AG04450 (cell line): Measurements from ENCODE around the gene ABHD12B. TPM values are rescaled to one million over a fixed set of nuclear protein-coding genes. Genes with fewer than 3 reads are reported as not detected.
"Not testable (repeated sequence)": the region's sequence is repeated elsewhere in the genome, so short reads cannot be mapped to it uniquely, and the experiment has no call there.

Source experiments
- CTCF ChIA-PET: fragments of 300-600, 350-600 bp; formaldehyde crosslinking; extraction: SDS; loops from one replicate; lab custom pipeline; 2022; ENCODE audit warnings: antibody characterized with exemption, inconsistent platforms; lab: Charles Lee
- POLR2A ChIA-PET: fragments of 350-600 bp; formaldehyde crosslinking; extraction: SDS; loops from one replicate; lab custom pipeline; 2021; ENCODE audit warnings: antibody characterized with exemption, inconsistent platforms; lab: Yijun Ruan, JAX
- DNase-seq: peaks from one replicate; pipeline ENCODE4 v3.0.0-alpha.2; 2011; ENCODE audit warnings: low read depth, low spot score
- H3K27ac ChIP-seq: one replicate; pipeline ENCODE4 v1.5.1; 2012; ENCODE audit warnings: low read depth, low read length, control low read depth
- H3K27me3 ChIP-seq: one replicate; pipeline ENCODE4 v1.6.0; 2012; ENCODE audit warnings: low read length; ENCODE audit not compliant: control insufficient read depth, insufficient read depth
- H3K4me3 ChIP-seq: 2 replicates; pipeline ENCODE4 v1.5.1; 2011; ENCODE audit warnings: mild to moderate bottlenecking, low read depth, low read length, control low read depth
- H3K9me3 ChIP-seq: 2 replicates; pipeline ENCODE4 v1.5.1; 2012; ENCODE audit warnings: low read length; ENCODE audit not compliant: control insufficient read depth, insufficient read depth
- CTCF ChIP-seq: IDR thresholded peaks from 2 replicates; pipeline ENCODE4 v1.5.1; 2011; ENCODE audit warnings: low read depth, low read length, control low read depth, inconsistent platforms
- polyA plus RNA-seq: library from polyadenylated mRNA; depleted of rRNA; stranded (reverse); fragments of >200 nt; gene quantifications from 2 replicates; pipeline ENCODE4 v1.2.3, GENCODE V29; 2011

The ABHD12B gene
- polyA plus RNA-seq, 1 experiment = 0.32 TPM

DNA sequence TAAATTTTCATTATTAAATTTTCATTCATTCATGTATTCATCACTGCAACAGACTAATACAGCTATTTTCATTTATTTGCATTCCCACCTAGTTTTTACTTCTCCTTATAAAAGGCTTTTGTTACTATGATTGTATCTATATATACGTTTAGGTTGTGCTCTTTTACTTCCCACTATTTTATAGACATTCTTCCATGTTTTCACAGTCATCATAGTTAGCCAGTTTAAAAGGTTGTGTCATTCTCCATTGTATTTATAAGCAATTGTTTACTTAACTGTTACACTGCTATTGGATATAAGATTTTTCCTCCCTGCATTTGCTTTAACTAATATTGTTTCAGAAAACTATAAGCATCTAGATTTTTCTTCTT is 12.0 kb downstream of the ABHD12B start:
- no peaks in the 10 kb centered on the region for H3K27me3 ChIP-seq
- H3K27ac ChIP-seq = no peak overlapping the region
- no peaks in the 10 kb centered on the region for H3K9me3 ChIP-seq
- ChIA-PET CTCF (interaction anchor here (1.2 kb wide), 1 partner anchor 23 kb away, joined by 4 read pairs; no protein-coding TSS in a partner anchor), POLR2A (no interaction called here)
- H3K4me3 ChIP-seq = no peak overlapping the region
- no peak for TF ChIP-seq CTCF
- no peak for DNase-seq

DNA sequence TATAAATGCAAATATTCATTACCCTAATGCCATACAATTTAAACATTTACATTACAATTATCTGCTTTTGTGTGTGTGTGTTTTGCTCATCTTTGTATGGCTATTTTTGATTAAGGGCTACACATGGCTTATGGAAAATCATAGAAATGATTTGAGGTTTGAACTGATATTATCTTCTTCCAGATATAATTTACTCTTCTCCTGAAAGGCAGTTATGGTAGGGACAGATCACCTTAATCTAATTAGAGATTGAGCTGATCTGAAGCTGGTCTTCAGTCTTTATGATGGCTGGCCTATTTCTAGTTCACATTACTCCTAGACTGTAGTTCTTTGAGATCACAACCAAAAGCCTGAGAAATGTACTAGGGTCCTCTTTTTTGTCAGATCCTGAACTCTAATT is 15.6 kb downstream of the ABHD12B start:
- Histone ChIP-seq H3K27me3 (no peaks in the 10 kb centered on the region), H3K9me3 (no peaks in the 10 kb centered on the region), H3K27ac (no peak overlapping the region), H3K4me3 (no peak overlapping the region)
- POLR2A ChIA-PET = no interaction called here
- no peak for TF ChIP-seq CTCF
- DNase-seq = no peak
- CTCF ChIA-PET = interaction anchor here (0.6 to 2.0 kb wide), 2 partner anchors 27 to 747 kb away, joined by 3 to 8 read pairs; no protein-coding TSS in a partner anchor

DNA sequence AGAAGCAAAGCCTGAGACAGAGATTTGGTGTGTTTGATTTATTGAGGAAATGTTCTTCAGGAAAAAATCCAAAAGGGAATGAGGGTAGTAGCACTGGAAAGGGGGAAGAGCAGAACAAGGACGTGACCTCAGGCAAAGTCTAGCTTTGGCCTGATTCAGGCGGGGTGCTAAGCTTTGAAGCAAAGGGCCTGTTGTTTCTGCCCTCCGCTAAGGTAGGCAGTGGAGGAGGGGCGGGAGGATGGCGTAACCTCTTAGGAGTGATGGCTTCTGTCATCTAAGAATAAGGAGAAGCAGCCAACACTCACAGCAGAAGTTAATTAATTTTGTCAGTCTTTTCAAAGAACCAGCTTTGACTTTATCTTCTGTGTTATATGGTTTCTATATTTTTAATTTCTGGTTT is 20.4 kb downstream of the ABHD12B start:
- ChIA-PET POLR2A (no interaction called here), CTCF (no interaction called here)
- Histone ChIP-seq H3K9me3 (no peaks in the 10 kb centered on the region), H3K27me3 (no peaks in the 10 kb centered on the region), H3K4me3 (no peak overlapping the region), H3K27ac (no peak overlapping the region)
- no peak for TF ChIP-seq CTCF
- DNase-seq = no peak

DNA sequence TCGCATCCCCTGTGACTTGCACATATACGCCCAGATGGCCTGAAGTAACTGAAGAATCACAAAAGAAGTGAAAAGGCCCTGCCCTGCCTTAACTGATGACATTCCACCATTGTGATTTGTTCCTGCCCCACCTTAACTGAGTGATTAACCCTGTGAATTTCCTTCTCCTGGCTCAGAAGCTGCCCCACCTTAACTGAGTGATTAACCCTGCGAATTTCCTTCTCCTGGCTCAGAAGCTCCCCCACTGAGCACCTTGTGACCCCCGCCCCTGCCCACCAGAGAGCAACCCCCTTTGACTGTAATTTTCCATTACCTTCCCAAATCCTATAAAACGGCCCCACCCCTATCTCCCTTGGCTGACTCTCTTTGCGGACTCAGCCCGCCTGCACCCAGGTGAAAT is 24.6 kb downstream of the ABHD12B start:
- H3K27me3 ChIP-seq, H3K27ac ChIP-seq, POLR2A ChIA-PET, H3K4me3 ChIP-seq, H3K9me3 ChIP-seq, DNase-seq: not testable (repeated sequence)
- CTCF ChIA-PET = interaction anchor here (0.6 kb wide), 1 partner anchor 102 kb away, joined by 5 read pairs; no protein-coding TSS in a partner anchor

DNA sequence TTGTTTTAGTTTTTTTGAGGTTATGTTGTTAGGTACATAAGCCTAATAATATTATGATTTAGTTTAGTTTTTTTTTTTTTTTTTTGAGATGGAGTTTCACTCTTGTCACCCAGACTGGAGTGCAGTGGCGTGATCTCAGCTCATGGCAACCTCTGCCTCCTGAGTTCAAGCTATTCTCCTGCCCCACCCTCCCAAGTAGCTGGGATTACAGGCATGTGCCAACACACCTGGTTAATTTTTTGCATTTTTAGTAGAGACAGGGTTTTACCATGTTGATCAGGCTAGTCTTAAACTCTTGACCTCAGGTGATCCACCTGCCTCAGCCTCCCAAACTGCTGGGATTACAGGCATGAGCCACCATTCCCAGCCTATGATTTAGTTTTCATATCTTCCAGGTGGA is 25.2 kb downstream of the ABHD12B start:
- POLR2A ChIA-PET, DNase-seq: not testable (repeated sequence)
- CTCF ChIA-PET = interaction anchor here (0.6 kb wide), 1 partner anchor 103 kb away, joined by 5 read pairs; no protein-coding TSS in a partner anchor

DNA sequence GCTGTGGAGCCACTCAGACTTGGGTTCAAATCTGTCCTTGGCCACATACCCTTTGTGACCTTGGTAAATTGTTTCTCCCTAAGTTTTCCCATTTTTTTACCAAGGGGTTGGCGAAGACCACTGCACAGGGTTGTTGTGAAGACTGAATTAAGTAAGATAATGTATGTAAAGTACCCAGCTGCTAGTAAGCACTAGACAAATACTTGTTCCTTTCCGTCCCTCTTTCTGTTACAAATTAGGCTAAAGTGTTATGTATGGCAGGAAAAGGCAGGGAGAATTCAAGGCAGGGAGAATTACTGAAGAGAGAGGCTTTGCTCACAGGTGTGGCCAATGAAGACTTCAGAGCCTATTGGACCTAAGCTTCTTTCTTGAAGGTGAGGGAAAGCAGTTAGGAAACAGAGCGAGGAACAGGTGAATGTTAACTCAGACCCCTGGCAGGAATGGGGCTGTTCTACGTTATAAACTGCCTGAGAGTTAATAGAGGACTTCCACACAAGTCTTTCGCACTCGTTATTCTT is 25.9 kb downstream of the ABHD12B start:
- H3K9me3 ChIP-seq = no peaks in the 10 kb centered on the region
- no peak for DNase-seq
- no peak for TF ChIP-seq CTCF
- H3K4me3 ChIP-seq = no peak overlapping the region
- H3K27ac ChIP-seq = no peak overlapping the region
- ChIA-PET CTCF (no interaction called here), POLR2A (no interaction called here)
- no peaks in the 10 kb centered on the region for H3K27me3 ChIP-seq

More for the DNA sequence above, 25.2 kb downstream of the ABHD12B start:
- H3K4me3 ChIP-seq, H3K9me3 ChIP-seq, H3K27me3 ChIP-seq, H3K27ac ChIP-seq: not testable (repeated sequence)
